ENCODE data around the gene RPS6KA4.

DNA sequence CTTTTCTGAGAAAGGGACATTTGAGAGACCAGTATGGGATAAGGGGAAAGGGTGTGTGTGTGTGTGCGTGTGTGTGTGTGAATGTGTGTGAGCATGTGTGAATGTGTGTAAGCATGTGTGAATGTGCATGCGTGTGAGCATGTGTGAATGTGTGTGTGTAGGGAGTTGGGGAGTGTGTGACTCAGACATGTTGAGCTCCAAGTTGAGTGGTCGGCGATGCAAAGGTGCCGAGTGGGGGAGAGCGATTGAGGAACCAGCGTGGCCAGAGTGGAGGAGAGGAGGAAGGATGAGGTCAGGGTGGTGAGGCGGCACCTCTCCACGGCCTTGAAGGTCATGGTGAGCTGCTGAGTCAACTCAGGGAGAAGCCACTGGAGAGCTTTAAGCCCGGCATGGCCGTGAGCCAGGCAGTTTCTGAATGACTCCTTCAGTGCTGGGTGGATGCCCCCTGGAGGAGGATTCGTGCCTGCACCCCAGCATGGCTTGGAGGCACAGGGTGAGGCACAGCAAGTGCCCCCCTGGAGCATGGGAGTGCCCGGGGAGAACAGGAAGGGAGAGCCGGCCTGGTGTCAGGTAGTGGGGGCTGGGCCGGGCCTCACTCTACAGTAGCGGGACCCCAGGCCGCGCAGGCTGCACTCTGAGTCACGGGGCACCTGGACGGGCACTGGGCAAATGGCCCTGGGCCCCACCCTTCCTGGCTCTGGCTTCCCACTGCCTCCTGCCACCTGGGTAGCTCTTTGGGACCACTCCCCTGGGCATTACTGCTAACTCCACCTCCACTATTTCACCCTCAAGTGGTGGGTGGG, 27.2 kb upstream of the RPS6KA4 start:
- TF ChIP-seq, protein P1, sequence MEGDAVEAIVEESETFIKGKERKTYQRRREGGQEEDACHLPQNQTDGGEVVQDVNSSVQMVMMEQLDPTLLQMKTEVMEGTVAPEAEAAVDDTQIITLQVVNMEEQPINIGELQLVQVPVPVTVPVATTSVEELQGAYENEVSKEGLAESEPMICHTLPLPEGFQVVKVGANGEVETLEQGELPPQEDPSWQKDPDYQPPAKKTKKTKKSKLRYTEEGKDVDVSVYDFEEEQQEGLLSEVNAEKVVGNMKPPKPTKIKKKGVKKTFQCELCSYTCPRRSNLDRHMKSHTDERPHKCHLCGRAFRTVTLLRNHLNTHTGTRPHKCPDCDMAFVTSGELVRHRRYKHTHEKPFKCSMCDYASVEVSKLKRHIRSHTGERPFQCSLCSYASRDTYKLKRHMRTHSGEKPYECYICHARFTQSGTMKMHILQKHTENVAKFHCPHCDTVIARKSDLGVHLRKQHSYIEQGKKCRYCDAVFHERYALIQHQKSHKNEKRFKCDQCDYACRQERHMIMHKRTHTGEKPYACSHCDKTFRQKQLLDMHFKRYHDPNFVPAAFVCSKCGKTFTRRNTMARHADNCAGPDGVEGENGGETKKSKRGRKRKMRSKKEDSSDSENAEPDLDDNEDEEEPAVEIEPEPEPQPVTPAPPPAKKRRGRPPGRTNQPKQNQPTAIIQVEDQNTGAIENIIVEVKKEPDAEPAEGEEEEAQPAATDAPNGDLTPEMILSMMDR (IDR thresholded peaks at IDR 0.05): peak; percentile 17 to 45 (median 28)
- TF ChIP-seq EP300 (IDR thresholded peaks at IDR 0.05): no peak
- TF ChIP-seq POLR2A (IDR thresholded peaks at IDR 0.05): no peak

All from tibial nerve (tissue), 4 donors.